IMR-90 (cell line): Measurements from ENCODE around the gene MED12L.

Experiments used
- BHLHE40 ChIP-seq: fragments of 150-350 bp; IDR thresholded peaks from 2 replicates; pipeline ENCODE4 v1.6.1; 2016; ENCODE audit warnings: mild to moderate bottlenecking, low read depth, low read length
- CEBPB ChIP-seq: IDR thresholded peaks from 2 replicates; pipeline ENCODE4 v1.6.1; 2012; ENCODE audit warnings: low read depth, low read length, improper control_type of control experiment
- CHD1 ChIP-seq: IDR thresholded peaks from 2 replicates; pipeline ENCODE4 v1.6.1; 2012; ENCODE audit warnings: low read depth, low read length, improper control_type of control experiment
- CTCF ChIP-seq: conservative IDR thresholded peaks from 2 replicates; pipeline ENCODE4 v1.5.1; 2012; ENCODE audit warnings: mild to moderate bottlenecking, low read depth, low read length, improper control_type of control experiment
- ELK1 ChIP-seq: fragments of 150-350 bp; IDR thresholded peaks from 2 replicates; pipeline ENCODE4 v1.6.1; 2016; ENCODE audit warnings: low read depth, mild to moderate bottlenecking, low read length, moderate library complexity, borderline replicate concordance
- FOS ChIP-seq: fragments of 150-350 bp; IDR thresholded peaks from 2 replicates; pipeline ENCODE4 v1.6.1; 2016; ENCODE audit warnings: low read depth, low read length
- MAFK ChIP-seq: IDR thresholded peaks from 2 replicates; pipeline ENCODE4 v1.6.1; 2012; ENCODE audit warnings: low read depth, low read length, improper control_type of control experiment
- MXI1 ChIP-seq: IDR thresholded peaks from 2 replicates; pipeline ENCODE4 v1.6.1; 2012; ENCODE audit warnings: low read depth, mild to moderate bottlenecking, low read length, moderate library complexity, borderline replicate concordance
- NFE2L2 ChIP-seq: fragments of 150-350 bp; IDR thresholded peaks from 2 replicates; pipeline ENCODE4 v1.6.1; 2016; ENCODE audit warnings: low read depth, mild to moderate bottlenecking, low read length
- POLR2A ChIP-seq: IDR thresholded peaks from 2 replicates; pipeline ENCODE4 v1.6.1; 2012; ENCODE audit warnings: mild to moderate bottlenecking, low read depth, low read length
- RAD21 ChIP-seq: IDR thresholded peaks from 2 replicates; pipeline ENCODE4 v1.6.1; 2012; ENCODE audit warnings: low read length, improper control_type of control experiment
- RFX5 ChIP-seq: IDR thresholded peaks from 2 replicates; pipeline ENCODE4 v1.8.0; 2012; ENCODE audit warnings: low read depth, mild to moderate bottlenecking, low read length, moderate library complexity
- SMC3 ChIP-seq: fragments of 150-350 bp; IDR thresholded peaks from 2 replicates; pipeline ENCODE4 v1.6.1; 2016; ENCODE audit warnings: low read depth, mild to moderate bottlenecking, antibody characterized with exemption, low read length, moderate library complexity
- USF2 ChIP-seq: fragments of 150-350 bp; IDR thresholded peaks from 2 replicates; pipeline ENCODE4 v1.6.1; 2017; ENCODE audit warnings: mild to moderate bottlenecking, antibody characterized with exemption, low read length, low read depth

GRCh38 chr3:151462991-151463390, 377.5 kb downstream of the MED12L start:
- TF ChIP-seq ELK1 (no peak), CTCF (no peak), RFX5 (no peak), BHLHE40 (no peak), FOS (no peak), CEBPB (no peak), POLR2A (no peak), SMC3 (no peak), USF2 (no peak), MAFK (no peak), MXI1 (no peak), NFE2L2 (no peak), RAD21 (no peak), CHD1 (no peak)
